ENCODE results near the gene SIRPB2. TPM values are rescaled to one million over a fixed set of nuclear protein-coding genes. Genes with fewer than 3 reads are reported as not detected.

Gene SIRPB2
- total RNA-seq, 4 donors from 2014 or later: 4.7 to 8.1 (median 6.2) TPM

DNA sequence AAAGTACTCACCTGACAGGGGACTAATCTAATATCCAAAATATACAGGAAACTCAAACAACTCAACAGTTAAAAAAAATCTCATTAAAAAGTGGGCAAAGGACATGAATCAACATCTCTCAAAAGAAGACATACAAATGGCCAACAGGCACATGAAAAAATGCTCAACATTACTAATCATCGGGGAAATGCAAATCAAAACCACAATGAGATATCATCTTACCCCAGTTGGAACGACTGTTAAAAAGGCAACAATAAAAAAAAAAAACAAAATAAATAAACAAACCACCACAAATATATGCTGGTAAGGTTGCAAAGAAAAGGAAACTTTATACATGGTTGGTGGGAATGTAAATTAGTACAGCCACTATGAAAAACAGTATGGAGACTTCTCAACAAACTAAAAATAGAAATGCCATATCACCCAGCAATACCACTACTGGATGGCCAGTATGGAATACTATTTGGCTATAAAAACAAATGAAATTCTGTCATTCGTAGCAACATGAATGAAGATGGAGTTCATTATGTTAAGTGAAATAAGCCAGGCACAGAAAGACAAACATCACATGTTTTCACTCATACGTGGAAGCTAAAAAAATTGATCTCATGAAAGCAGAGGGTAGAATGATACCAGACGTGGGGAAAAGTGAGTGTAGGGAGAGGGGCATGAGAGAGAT lies 6.6 kb downstream of the SIRPB2 start:
- intact Hi-C loops (cut with DNase I): no loop called here
- no peak overlapping the region for H3K4me3 ChIP-seq
- 53% methylated on average over 5 of the region's 5 CpGs for WGBS
- DNase-seq (ENCODE audit: extremely low spot score): no peak
- H3K27ac ChIP-seq (replicated peaks in 1 of 4): no peak overlapping the region
- TF ChIP-seq EP300 (IDR thresholded peaks at IDR 0.05) (no peak), POLR2AphosphoS5 (IDR thresholded peaks at IDR 0.05) (no peak), POLR2A (IDR thresholded peaks at IDR 0.05; ENCODE audit: low read depth) (no peak)
- TF ChIP-seq, protein P1, sequence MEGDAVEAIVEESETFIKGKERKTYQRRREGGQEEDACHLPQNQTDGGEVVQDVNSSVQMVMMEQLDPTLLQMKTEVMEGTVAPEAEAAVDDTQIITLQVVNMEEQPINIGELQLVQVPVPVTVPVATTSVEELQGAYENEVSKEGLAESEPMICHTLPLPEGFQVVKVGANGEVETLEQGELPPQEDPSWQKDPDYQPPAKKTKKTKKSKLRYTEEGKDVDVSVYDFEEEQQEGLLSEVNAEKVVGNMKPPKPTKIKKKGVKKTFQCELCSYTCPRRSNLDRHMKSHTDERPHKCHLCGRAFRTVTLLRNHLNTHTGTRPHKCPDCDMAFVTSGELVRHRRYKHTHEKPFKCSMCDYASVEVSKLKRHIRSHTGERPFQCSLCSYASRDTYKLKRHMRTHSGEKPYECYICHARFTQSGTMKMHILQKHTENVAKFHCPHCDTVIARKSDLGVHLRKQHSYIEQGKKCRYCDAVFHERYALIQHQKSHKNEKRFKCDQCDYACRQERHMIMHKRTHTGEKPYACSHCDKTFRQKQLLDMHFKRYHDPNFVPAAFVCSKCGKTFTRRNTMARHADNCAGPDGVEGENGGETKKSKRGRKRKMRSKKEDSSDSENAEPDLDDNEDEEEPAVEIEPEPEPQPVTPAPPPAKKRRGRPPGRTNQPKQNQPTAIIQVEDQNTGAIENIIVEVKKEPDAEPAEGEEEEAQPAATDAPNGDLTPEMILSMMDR (IDR thresholded peaks at IDR 0.05): no peak
- H3K4me1 ChIP-seq: no peaks in the 10 kb centered on the region
- no peaks in the 10 kb centered on the region for H3K9me3 ChIP-seq
- H3K36me3 ChIP-seq: no peaks in the 10 kb centered on the region
- H3K27me3 ChIP-seq: peaks cover 0 to 12% (median 0%) of the 10 kb centered on the region in 4 donors

DNA sequence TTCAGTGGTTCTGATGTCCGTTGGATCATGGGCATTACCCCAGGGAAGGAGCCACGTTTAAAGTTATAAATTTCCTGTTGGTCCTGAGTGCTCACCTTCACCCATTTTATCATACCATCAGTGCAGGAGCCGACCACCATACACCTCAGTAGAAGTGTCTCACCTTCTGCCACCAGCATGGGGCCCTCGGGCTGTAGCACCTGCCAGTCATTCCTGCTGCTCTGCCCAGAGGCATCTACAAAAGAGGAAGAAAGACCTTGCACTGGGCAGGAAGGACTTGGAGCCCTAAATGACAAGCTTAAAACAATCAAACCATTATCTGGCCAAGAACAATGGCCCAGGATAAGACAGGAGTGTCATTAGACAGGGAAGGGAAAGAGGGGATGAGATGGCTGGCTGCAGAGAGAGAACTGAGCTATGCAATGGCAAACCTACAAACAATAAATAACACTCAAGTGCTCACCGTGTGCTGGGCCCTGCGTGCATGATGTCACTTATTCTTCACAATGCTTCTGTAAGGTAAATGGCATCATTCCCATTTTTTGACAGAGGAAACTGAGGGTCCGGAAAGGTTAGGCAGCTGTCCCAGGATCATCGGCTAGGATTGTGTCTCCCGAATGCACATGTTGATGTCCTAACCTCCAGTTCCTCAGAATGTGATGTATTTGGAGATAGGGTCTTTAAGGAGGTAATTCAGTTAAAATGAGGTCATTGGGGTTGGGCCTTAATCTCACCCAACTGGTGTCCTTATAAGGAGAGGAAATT lies 11.2 kb downstream of the SIRPB2 start:
- TF ChIP-seq, protein P1 (IDR thresholded peaks at IDR 0.05): no peak
- TF ChIP-seq EP300 (IDR thresholded peaks at IDR 0.05) (no peak), POLR2A (IDR thresholded peaks at IDR 0.05; ENCODE audit: low read depth) (no peak)
- H3K27ac ChIP-seq (replicated peaks in 1 of 4): no peak overlapping the region
- peaks cover 0 to 16% (median 0%) of the 10 kb centered on the region in 4 donors for H3K27me3 ChIP-seq
- 72% methylated on average over 9 of the region's 9 CpGs for WGBS
- H3K36me3 ChIP-seq: no peaks in the 10 kb centered on the region
- intact Hi-C loops (cut with DNase I): no loop called here
- peak; percentile 64 for DNase-seq (ENCODE audit: extremely low spot score)
- no peaks in the 10 kb centered on the region for H3K4me1 ChIP-seq
- no peak overlapping the region for H3K4me3 ChIP-seq
- H3K9me3 ChIP-seq: no peaks in the 10 kb centered on the region

DNA sequence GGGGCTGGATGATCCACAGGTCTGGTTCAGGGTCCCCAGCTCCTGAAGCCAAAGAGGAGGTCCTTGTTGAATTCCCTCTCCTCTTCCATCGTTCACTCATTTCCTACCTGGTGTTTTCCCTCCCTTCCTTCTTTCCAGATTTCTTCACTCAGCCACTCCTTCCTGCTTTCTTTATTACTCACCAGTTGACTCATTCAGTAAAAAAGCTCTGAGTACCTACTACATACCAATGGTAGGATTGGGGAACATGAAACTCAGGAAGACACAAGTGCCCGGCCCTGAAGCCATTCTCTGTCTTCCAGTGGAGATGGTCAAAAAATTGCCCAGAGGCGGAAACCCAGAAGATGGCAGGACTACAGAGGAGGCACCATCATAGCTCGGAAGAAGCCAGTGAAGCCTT lies 12.7 kb downstream of the SIRPB2 start:
- TF ChIP-seq POLR2A (IDR thresholded peaks at IDR 0.05; ENCODE audit: low read depth) (no peak), POLR2AphosphoS5 (IDR thresholded peaks at IDR 0.05) (no peak), EP300 (IDR thresholded peaks at IDR 0.05) (no peak)
- TF ChIP-seq, protein P1 (IDR thresholded peaks at IDR 0.05): no peak
- Histone ChIP-seq H3K27ac (replicated peaks in 1 of 4) (no peak overlapping the region), H3K4me3 (no peak overlapping the region), H3K4me1 (no peaks in the 10 kb centered on the region), H3K27me3 (peaks cover 0 to 16% (median 0%) of the 10 kb centered on the region in 4 donors), H3K9me3 (no peaks in the 10 kb centered on the region), H3K36me3 (no peaks in the 10 kb centered on the region)
- intact Hi-C loops (cut with DNase I): no loop called here
- whole genome bisulfite sequencing: 85% methylated on average over 4 of the region's 4 CpGs
- no peak for DNase-seq (ENCODE audit: extremely low spot score)

DNA sequence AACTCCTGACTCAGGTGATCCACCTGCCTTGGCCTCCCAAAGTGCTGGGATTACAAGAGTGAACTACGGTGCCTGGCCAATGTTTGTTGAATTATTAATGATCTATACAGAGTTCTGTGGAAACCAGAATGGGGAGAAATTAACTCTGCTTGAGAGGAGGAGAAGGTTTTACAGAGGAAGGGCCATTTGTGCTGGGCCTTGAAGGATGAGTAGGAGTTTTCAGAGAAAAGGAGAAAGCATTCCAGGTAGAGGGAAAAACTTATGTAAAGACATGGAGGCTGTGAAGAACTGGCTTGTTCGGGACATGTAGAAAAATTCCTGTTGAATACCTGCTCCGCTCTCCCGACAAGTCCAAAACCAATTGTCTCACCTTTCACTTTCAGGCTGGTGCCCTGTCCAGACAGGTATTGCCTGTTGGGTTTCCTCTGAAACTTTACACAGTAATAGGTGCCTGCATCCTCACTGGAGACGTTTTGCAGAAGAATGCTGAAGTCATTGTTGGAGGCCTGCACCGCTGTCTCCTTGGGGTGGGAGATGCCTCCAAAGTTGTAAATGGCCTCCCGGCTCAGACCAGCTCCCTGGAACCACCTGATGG lies 13.2 kb downstream of the SIRPB2 start:
- TF ChIP-seq POLR2AphosphoS5 (IDR thresholded peaks at IDR 0.05): no peak
- no peak for DNase-seq (ENCODE audit: extremely low spot score)
- Histone ChIP-seq H3K27ac (replicated peaks in 1 of 4) (no peak overlapping the region), H3K9me3 (no peaks in the 10 kb centered on the region), H3K36me3 (no peaks in the 10 kb centered on the region), H3K4me3 (no peak overlapping the region), H3K4me1 (no peaks in the 10 kb centered on the region), H3K27me3 (peaks cover 0 to 16% (median 0%) of the 10 kb centered on the region in 4 donors)
- WGBS: 92% methylated on average over 7 of the region's 7 CpGs
- intact Hi-C loops (cut with DNase I): no loop called here
